Stimulated activated CD4-positive, alpha-beta T cell treated with anti-CD3 and anti-CD28 coated beads, Interleukin-2, amount 100 ng/mL, for 4 hours (primary cell): Measurements from ENCODE around the gene AFP.

Experiments
- DNase-seq: peaks from one replicate; pipeline ENCODE4 v3.0.0-alpha.2; 2020; ENCODE audit warnings: low read depth

AFP gene

GRCh38 chr4:73414936-73415271, 21.1 kb upstream of the AFP start:
- no peak for DNase-seq

GRCh38 chr4:73415807-73416238, 20.2 kb upstream of the AFP start:
- DNase-seq, result no peak

- no peak for DNase-seq
These were observed 19.5 kb upstream of the AFP start for GRCh38 chr4:73416423-73417087.

GRCh38 chr4:73417342-73417741, 18.7 kb upstream of the AFP start:
- DNase-seq, result no peak

- no peak for DNase-seq
These were observed 18.0 kb upstream of the AFP start for GRCh38 chr4:73417973-73418372.

- DNase-seq, result no peak
These were observed 17.3 kb upstream of the AFP start for GRCh38 chr4:73418677-73419076.

- no peak for DNase-seq
These were observed 16.6 kb upstream of the AFP start for GRCh38 chr4:73419106-73420038.

- no peak for DNase-seq
These were observed 15.4 kb upstream of the AFP start for GRCh38 chr4:73420615-73421014.

GRCh38 chr4:73421708-73422457, 14.1 kb upstream of the AFP start:
- no peak for DNase-seq

GRCh38 chr4:73422458-73422752, 13.6 kb upstream of the AFP start:
- no peak for DNase-seq

GRCh38 chr4:73423184-73423583, 12.8 kb upstream of the AFP start:
- no peak for DNase-seq

- no peak for DNase-seq
These were observed 9.4 kb upstream of the AFP start for GRCh38 chr4:73426666-73427065.

- no peak for DNase-seq
These were observed 6.9 kb upstream of the AFP start for GRCh38 chr4:73429118-73429517.

- DNase-seq, result no peak
These were observed 6.0 kb upstream of the AFP start for GRCh38 chr4:73429826-73430587.

- no peak for DNase-seq
These were observed 4.2 kb upstream of the AFP start for GRCh38 chr4:73431813-73432168.

GRCh38 chr4:73432169-73433000, 3.6 kb upstream of the AFP start:
- DNase-seq, result no peak

- no peak for DNase-seq
These were observed 2.9 kb upstream of the AFP start for GRCh38 chr4:73433140-73433539.

- no peak for DNase-seq
These were observed 1.7 kb upstream of the AFP start for GRCh38 chr4:73434311-73434710.

GRCh38 chr4:73436674-73437557, 895 bp downstream of the AFP start:
- no peak for DNase-seq

- DNase-seq, result no peak
These were observed 1.5 kb downstream of the AFP start for GRCh38 chr4:73437558-73437956.
